ENCODE data around the gene ZNF790. TPM values are rescaled to one million over a fixed set of nuclear protein-coding genes. Genes with fewer than 3 reads are reported as not detected.
A peak's percentile ranks its signal among the peaks of the same experiment; 100 is the strongest.

ZNF790 gene
- total RNA-seq, 1 donor from 2014 or later: 11.5 TPM

- DNase-seq: peak; percentile 89
- Mint-ChIP-seq H3K27me3 (no peaks in the 10 kb centered on the region), H3K36me3 (ENCODE audit: low read depth) (peaks cover 28% of the 10 kb centered on the region), H3K9me3 (peaks cover 9% of the 10 kb centered on the region), H3K4me1 (peaks cover 24% of the 10 kb centered on the region), H3K27ac (peak within 1 kb of the TSS; percentile 85), H3K4me3 (peak within 1 kb of the TSS; percentile 92)
- intact Hi-C loops (cut with micrococcal nuclease): loop anchor here (1.0 to 10.0 kb wide), 14 partner anchors 25 to 820 kb away; partner anchors contain the start of genes ZNF345, ZNF383, ZNF420 and ZNF461
- POLR2A ChIA-PET: interaction anchor here (0.6 to 1.7 kb wide), 12 partner anchors 25 to 734 kb away, joined by 3 to 10 read pairs (median 4); partner anchors contain the start of genes ZNF345, ZNF382, ZNF420 and ZNF566
- peak; percentile 92 for ATAC-seq (ENCODE audit: low read depth)
- CTCF ChIA-PET: interaction anchor here (0.9 to 2.0 kb wide), 2 partner anchors 24 to 78 kb away, joined by 4 read pairs; partner anchors contain the start of gene ZNF345
- TF ChIP-seq CTCF (IDR thresholded peaks at IDR 0.05): no peak
Measured at GRCh38 chr19:36772311-36773222, 65.6 kb downstream of the ZNF790 start, which contains the start of gene ZNF850. ZNF850 (minus strand) TSS chr19:36772807; CDS start chr19:36762606, 10,201 bp downstream.

GRCh38 chr19:36771261-36772231, 66.6 kb downstream of the ZNF790 start:
- Mint-ChIP-seq H3K27me3 (no peaks in the 10 kb centered on the region), H3K4me1 (peaks cover 24% of the 10 kb centered on the region), H3K9me3 (peaks cover 10% of the 10 kb centered on the region), H3K4me3 (peak overlapping the region; percentile 92), H3K27ac (peak overlapping the region; percentile 85), H3K36me3 (ENCODE audit: low read depth) (peaks cover 28% of the 10 kb centered on the region)
- TF ChIP-seq CTCF (IDR thresholded peaks at IDR 0.05): no peak
- peak; percentile 14 for ATAC-seq (ENCODE audit: low read depth)
- ChIA-PET POLR2A (interaction anchor here (0.6 to 1.3 kb wide), 7 partner anchors 45 to 555 kb away, joined by 3 to 6 read pairs (median 4); partner anchors contain the start of genes ZNF345, ZNF382, ZNF585A and ZNF790), CTCF (no interaction called here)
- intact Hi-C loops (cut with micrococcal nuclease): loop anchor here (1.0 to 10.0 kb wide), 9 partner anchors 26 to 821 kb away; partner anchors contain the start of genes ZNF345, ZNF383, ZNF529 and ZNF540
- DNase-seq: peak; percentile 17

Other genes with a start within 250 kb of the ZNF790 start
- gene ZNF382, start 233.1 kb downstream of the ZNF790 start, total RNA-seq: 11.5 and 14.4 TPM in 2 replicates
- 14.8 and 16.2 TPM in 2 replicates for gene ZNF461, start 171.6 kb downstream of the ZNF790 start, total RNA-seq
- 13.3 and 15.0 TPM in 2 replicates for gene ZNF567, start 150.8 kb downstream of the ZNF790 start, total RNA-seq
- gene ZNF850, start 65.6 kb downstream of the ZNF790 start, total RNA-seq: 5.8 and 7.9 TPM in 2 replicates
- 7.8 and 9.5 TPM in 2 replicates for gene ZNF345, start 12.5 kb upstream of the ZNF790 start, total RNA-seq
- 7.3 and 7.6 TPM in 2 replicates for gene ZNF829, start 77.9 kb upstream of the ZNF790 start, total RNA-seq
- gene ZNF568, start 77.9 kb upstream of the ZNF790 start, total RNA-seq: 12.0 and 13.4 TPM in 2 replicates
- 11.6 and 11.9 TPM in 2 replicates for gene ZNF420, start 240.0 kb upstream of the ZNF790 start, total RNA-seq